ENCODE measurements around the gene CIZ1. TPM values are rescaled to one million over a fixed set of nuclear protein-coding genes. Genes with fewer than 3 reads are reported as not detected.

Gene CIZ1
- total and polyA plus RNA-seq, 2 of the 13 experiments (the other 11 are each of a cell fraction or from before 2014, with no cell fraction given), result 30.6 to 50.3 TPM

GRCh38 chr9:128116104-128117083, 75.0 kb downstream of the CIZ1 start (continued):
- TF ChIP-seq, protein P1, sequence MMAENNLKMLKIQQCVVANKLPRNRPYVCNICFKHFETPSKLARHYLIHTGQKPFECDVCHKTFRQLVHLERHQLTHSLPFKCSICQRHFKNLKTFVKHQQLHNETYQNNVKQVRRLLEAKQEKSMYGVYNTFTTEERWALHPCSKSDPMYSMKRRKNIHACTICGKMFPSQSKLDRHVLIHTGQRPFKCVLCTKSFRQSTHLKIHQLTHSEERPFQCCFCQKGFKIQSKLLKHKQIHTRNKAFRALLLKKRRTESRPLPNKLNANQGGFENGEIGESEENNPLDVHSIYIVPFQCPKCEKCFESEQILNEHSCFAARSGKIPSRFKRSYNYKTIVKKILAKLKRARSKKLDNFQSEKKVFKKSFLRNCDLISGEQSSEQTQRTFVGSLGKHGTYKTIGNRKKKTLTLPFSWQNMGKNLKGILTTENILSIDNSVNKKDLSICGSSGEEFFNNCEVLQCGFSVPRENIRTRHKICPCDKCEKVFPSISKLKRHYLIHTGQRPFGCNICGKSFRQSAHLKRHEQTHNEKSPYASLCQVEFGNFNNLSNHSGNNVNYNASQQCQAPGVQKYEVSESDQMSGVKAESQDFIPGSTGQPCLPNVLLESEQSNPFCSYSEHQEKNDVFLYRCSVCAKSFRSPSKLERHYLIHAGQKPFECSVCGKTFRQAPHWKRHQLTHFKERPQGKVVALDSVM (CRISPR knock-in tag; IDR thresholded peaks at IDR 0.05), result peak; percentile 69
- TF ChIP-seq SRSF9 (IDR thresholded peaks at IDR 0.05; ENCODE audit: borderline replicate concordance, insufficient read depth, low read depth, low read length, poor library complexity, severe bottlenecking) (no peak), TRIM22 (IDR thresholded peaks at IDR 0.05) (no peak), ADNP (CRISPR knock-in tag; IDR thresholded peaks at IDR 0.05) (0 out of 2 replicates have a peak, but pooled peaks have one; percentile 36), ZBTB21 (CRISPR knock-in tag; IDR thresholded peaks at IDR 0.05) (no peak), ZNF746 (CRISPR knock-in tag; IDR thresholded peaks at IDR 0.05) (no peak), SMARCE1 (IDR thresholded peaks at IDR 0.05; ENCODE audit: borderline replicate concordance) (no peak), HNRNPUL1 (IDR thresholded peaks at IDR 0.05; ENCODE audit: low read depth, low read length) (no peak), MIER2 (CRISPR knock-in tag; IDR thresholded peaks at IDR 0.05) (no peak), JUNB (CRISPR knock-in tag; IDR thresholded peaks at IDR 0.05; ENCODE audit: borderline replicate concordance) (no peak), SP1 (IDR thresholded peaks at IDR 0.05) (no peak), SP1 (CRISPR knock-in tag; IDR thresholded peaks at IDR 0.05) (no peak), TIGD3 (CRISPR knock-in tag; IDR thresholded peaks at IDR 0.05; ENCODE audit: borderline replicate concordance) (no peak), ZNF510 (CRISPR knock-in tag; IDR thresholded peaks at IDR 0.05; ENCODE audit: low read depth) (no peak), KLF12 (CRISPR knock-in tag; IDR thresholded peaks at IDR 0.05; ENCODE audit: borderline replicate concordance) (no peak), ONECUT2 (CRISPR knock-in tag; IDR thresholded peaks at IDR 0.05) (no peak), ZSCAN31 (CRISPR knock-in tag; IDR thresholded peaks at IDR 0.05; ENCODE audit: low read depth) (no peak), FOXC1 (CRISPR knock-in tag; IDR thresholded peaks at IDR 0.05; ENCODE audit: borderline replicate concordance) (no peak), ZBTB43 (CRISPR knock-in tag; conservative IDR thresholded peaks at IDR 0.05) (0 out of 2 replicates have a peak, but pooled peaks have one; percentile 26), ZNF740 (CRISPR knock-in tag; IDR thresholded peaks at IDR 0.05) (no peak), ZNF460 (CRISPR knock-in tag; IDR thresholded peaks at IDR 0.05; ENCODE audit: borderline replicate concordance) (peak; percentile 87; the same call in 1 of the 2 replicates), DMAP1 (CRISPR knock-in tag; IDR thresholded peaks at IDR 0.05) (no peak), PAWR (CRISPR knock-in tag; IDR thresholded peaks at IDR 0.05; ENCODE audit: borderline replicate concordance) (no peak), RARA (CRISPR knock-in tag; IDR thresholded peaks at IDR 0.05) (no peak), POLR2A (IDR thresholded peaks at IDR 0.05; ENCODE audit: insufficient read depth in 1 of 2, low read depth in 2 of 2, low read length in 2 of 2) (no peak)

All from HepG2 (cell line).